DMS 273 treated with DMSO at 0.1 percent for 48 hours (cell line): ENCODE measurements around the gene NUP42.
"Not testable (repeated sequence)": the region's sequence is repeated elsewhere in the genome, so short reads cannot be mapped to it uniquely, and the experiment has no call there.

Source experiments
- DNase-seq: peaks from one replicate; lab custom pipeline; 2025; lab: John Stamatoyannopoulos, UW

Gene NUP42, protein sequence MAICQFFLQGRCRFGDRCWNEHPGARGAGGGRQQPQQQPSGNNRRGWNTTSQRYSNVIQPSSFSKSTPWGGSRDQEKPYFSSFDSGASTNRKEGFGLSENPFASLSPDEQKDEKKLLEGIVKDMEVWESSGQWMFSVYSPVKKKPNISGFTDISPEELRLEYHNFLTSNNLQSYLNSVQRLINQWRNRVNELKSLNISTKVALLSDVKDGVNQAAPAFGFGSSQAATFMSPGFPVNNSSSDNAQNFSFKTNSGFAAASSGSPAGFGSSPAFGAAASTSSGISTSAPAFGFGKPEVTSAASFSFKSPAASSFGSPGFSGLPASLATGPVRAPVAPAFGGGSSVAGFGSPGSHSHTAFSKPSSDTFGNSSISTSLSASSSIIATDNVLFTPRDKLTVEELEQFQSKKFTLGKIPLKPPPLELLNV

DNA sequence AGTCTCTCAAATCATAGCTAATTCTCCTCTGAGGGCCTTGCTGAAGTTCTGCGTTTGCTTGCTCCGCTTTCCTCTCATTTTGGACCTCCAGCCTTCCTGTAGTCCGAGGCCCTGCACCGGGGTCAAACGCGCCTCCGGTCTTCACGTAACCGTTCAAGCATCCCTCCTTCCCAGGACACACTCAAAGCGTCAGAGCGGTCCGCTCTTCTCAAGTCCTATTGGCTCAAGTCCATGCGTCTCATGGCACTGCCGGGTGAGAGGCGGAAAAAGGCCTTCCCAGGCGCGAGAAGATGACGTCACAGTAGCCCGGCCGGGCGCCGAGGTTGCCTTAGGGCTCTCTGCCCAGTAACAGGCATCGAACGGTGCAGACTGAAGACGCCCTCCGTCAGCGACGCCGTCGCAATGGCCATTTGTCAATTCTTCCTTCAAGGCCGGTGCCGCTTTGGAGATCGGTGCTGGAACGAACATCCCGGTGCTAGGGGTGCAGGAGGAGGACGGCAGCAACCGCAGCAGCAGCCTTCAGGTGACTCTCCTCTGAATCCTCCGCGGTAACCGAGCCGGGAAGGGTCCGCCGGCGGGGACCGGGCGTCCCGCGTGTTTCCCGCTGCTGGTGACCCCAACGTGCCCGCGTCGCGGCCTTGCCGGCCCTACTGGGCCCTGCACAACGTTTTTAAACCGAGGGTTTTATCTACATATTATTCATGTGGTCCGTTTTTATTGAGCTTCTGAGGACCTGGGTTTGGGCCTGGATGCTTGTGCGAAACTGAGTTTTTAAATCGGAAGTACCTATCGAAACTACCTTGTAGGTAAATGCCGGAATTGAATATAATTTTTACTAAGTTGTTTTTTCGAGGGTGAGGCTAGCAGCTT is at the start of gene NUP42:
NUP42 (plus strand) TSS at position 365 of the 870 bp plus-strand sequence; CDS start at position 403, 38 bp downstream.
- peak; percentile 99 for DNase-seq

DNA sequence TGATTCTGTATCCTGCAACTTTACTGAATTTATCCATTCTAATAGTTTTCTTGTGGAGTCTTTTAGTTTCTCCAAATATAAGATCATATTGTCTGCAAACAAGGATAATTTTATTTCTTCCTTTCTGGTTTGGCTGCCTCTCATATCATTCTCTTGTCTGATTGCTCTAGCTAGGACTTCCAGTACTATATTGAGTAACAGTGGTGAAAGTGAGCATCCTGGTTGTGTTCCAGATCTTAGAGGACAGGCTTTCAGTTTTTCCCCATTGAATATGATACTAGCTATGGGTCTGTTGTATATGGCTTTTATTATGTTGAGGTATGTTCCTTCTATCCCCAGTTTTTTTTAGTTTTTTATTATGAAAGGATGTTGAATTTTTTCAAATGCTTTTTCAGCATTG is 48.1 kb upstream of the NUP42 start:
- no peak for DNase-seq

DNA sequence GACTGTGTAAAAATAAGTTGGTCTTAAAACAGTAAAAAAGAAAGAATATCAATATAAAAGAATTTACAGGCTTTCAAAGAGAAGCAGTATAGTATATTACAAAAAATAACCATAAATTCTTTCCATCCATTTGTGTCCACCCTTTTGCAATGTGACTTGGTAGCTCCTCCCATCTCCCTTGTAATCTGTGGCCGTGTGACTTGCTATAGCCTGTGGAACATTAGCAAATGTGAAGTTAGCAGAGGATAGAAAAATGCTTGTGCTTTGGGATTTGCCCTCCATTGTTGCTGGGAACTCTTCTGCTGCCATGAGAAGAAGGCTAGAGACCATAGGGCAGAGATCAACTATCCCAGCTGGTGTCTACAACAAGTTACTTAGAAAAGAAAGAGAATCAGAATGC is 46.1 kb upstream of the NUP42 start:
- DNase-seq = no peak

DNA sequence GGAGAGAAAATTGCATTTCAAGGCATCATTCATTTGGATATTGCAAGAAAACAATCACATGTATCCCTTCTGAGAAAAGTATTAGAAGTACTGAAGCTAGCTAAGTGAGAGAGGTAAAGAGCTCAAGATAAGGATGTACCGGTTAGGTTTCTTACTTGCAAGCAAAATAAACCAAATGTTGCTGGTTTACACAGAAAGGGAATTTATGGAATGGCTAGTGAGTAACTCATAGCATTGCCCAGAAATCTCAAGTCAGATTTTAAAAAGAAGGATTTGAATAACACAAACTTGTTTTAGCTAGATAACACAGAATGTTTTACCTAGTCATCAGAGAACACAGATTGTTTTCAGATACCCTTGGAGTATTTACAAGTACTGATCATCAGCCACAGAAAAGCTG is 45.6 kb upstream of the NUP42 start:
- DNase-seq = no peak

DNA sequence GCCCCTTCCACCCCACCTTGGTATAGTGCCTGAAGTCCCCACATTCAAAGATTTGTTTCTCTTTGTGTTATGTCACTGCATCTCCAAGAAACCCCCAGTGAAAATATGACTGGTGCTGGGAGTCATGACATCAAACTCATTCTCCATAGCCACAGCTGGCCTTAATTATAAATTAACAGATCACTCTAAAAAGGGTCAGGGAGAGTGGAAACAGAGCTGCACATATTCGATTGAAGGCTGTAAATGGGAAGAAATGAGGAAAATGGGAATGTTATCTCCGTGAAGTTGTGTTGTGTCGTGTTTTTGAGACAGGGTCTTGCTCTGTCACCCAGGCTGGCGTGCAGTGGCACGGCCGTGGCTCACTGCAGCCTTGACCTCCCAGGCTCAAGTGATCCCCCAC is 24.2 kb upstream of the NUP42 start:
- no peak for DNase-seq

DNA sequence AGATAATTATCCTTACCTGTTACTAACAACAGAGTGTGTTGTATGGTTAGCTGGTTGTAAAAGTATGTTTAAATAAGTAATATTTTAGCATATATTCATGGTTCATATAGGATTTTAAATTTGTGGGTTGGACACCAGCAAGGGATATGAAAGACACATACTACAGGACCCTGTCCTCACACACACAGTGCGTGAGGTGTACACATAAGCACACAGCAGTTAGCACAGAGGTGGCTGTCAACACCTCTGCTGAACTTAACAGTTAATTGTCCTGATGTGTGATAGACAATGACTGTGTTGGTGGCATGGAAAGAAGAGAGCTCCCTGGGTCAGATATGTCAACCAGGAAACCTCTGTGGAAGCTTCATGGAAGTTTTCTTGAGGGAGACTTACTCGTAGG is 23.3 kb upstream of the NUP42 start:
- no peak for DNase-seq

DNA sequence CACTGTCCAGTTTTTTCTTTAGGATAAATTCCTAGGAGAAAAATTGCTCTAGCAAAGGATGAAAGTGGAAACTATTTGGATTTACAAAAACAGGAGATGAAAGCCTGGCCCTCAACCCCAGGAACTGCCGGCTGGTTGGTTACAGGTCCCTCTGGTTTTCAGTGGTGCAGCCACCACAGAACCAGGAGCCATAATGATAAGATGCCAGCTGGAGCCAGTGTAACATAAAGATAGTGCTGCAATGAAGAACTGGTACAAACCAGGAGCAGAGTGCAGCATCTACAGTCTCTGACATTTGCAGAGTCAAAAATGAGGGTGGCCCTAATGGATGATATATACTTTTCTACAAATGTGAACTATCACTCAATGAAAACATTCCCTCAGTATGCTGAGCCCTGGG is 20.4 kb upstream of the NUP42 start:
- no peak for DNase-seq

DNA sequence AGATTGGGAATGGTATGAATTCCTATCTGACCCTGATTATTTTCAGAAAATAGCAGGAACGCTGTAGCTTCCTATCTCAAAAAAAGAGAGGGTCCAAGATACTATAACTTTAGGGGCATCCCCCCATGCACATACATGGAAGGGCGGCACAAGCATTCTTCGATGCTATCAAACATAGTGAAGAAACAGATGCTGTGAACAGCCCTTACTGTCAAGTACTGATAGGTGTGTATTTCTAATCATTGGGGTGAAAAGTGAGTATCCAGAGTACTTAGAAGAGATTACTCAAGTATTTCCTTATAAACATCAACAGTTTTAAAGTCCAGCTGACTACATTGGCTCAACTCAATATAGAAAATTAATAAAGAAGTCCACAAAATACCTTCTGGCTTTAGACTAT is 17.0 kb upstream of the NUP42 start:
- no peak for DNase-seq

DNA sequence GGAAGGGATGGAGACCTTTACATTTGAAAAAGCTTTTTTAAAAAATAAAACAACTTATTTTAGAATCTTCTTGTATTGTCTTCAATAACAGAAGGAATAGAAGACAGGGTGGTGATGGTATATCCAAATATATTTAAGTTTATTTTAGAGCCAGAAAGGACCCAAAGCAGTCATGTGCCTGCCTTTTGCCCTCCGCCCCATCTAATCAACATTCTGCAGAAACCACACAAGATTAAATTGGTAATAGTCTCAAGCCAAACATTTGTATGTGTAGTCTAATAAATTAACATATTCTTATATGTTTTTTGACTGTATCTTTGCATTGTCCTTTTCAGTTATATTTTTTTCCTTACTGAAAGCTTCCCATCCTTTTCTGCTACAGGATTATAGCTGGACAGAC is 16.5 kb upstream of the NUP42 start:
- DNase-seq = no peak

DNA sequence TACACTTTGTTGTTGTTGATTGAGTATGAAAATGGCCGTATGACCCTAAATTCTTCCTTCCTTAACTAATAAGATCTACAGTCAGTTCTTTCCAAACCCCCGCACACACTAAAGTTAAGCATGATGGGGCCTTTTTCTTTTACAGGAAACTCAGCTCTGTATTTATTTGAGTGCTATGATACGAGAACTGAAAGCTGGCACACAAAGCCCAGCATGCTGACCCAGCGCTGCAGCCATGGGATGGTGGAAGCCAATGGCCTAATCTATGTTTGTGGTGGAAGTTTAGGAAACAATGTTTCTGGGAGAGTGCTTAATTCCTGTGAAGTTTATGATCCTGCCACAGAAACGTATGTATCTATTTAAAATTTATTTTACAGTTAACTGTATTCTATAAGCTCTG is 14.2 kb upstream of the NUP42 start:
- DNase-seq = no peak

DNA sequence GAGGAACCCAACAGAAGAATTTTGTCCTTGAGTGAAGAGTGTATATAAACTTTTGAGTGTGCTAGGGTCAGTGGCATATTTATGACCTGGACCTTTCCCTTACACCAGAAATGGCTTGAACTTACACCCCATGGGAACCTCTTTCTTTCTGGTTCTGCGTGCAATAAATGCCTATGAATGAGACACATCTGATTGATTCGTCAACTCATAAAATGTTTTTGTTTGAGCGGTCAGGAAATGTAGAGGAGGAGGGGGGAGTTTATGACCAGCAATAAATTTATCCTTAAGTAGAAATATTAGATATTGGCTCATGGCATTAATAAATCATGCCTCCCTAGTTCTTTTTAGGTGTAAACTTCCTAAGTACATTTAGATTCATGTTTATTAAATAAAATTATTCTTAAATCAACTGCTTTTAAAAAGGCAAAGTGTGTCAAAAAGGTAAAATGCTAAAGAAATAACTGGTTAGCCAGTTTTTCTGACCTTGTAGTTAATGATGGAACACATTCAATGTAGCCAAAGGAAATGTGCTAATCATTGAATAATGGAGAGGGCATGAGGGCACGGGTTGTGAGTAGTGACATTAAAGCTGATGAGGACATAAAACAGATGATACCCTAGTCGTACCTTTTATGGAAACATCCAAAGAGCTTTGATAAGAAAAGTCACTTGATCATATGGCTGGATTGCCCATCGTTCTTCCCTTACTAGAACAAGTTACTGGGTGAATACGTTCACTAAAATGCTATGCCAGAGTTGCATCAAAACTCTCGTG is 13.6 kb upstream of the NUP42 start:
- DNase-seq = no peak

DNA sequence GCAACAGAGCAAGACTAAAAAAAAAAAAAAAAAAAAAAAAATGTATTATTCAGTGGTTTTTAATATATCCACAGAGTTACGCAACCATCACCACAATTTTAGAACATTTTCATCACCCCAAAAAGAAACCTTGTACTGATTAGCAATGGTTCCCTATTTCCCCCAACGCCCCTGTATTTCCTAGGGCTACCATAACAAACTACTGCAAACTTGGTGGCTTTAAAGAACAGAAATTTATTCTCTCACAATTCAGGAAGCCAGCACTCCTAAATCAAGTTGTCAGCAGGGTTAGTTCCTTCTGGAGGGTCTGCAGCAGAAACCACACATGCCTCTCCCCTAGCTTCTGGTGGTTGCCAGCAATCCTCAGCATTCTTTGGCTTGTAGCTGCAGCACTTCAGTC is 5.9 kb upstream of the NUP42 start:
- DNase-seq = no peak

DNA sequence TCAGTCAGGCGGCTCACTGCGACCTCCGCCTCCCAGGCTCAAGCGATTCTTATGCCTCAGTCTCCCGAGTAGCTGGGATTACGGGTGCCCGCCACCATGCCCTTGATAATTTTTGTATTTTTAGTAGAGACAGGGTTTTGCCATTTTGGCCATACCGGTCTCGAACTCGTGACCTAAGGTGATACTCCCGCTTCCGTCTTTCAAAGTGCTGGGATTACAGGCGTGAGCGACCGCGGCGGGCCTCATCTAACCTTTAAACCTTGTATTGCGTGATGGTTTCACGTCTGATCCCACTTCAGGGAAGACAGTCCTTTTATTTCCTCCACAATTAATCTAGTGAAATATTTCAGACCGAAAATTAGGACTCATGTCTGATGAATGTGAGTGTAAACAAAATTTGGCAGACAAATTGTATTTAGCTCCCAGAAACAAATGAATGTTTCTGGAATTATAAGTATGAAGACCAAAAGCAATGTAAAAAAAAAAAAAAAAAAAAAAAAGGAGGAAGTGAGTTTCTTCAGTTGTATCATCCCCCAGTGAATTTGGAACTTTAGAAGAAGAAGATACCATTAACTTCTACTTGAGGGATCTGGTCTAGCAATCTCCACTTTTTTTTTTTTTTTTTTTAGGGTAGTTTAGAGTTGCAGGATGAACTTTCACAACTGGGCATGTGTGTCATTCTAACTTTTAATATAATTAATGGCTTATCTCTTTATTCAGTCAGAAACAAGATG is 1.6 kb downstream of the NUP42 start:
- no peak for DNase-seq

DNA sequence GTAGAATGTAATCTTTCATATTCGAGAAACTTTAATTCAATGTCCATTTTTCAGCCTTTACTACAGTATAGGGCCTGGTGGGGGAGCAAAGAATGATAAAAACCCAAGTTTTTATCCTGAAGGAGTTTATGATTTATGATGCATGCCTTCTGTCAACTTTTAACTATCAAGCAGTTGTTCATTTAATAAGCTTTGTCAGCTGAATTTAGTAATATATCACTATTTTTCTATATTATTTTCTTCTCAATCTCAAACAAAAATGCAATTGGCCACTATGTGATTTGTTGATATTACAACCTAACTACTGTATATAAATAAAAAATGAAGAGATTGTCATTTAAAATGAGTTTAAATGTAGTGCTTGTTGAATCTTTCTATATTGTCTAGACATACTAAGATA is 2.4 kb downstream of the NUP42 start:
- no peak for DNase-seq

DNA sequence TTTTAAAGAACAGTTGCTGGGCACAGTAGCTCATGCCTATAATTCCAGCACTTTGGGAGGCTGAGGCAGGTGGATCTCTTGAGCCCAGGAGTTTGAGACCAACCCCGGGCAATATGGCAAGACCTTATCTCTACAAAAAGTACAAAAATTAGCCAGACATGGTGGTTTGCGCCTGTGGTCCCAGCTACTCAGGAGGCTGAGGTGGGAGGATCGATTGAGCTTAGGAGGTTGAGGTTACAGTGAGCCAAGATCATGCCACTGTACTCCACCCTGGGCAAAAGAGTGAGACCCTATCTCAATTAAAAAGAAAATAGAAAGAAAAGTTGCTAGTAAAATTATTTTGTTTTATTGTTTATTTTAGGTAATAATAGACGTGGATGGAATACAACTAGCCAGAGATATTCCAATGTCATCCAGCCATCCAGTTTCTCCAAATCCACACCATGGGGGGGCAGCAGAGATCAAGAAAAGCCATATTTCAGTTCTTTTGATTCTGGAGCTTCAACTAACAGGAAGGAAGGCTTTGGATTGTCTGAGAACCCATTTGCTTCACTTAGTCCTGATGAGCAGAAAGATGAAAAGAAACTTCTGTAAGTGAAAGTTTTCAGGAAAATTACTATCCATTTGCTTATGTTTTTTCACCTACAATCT is 3.0 kb downstream of the NUP42 start:
- peak; percentile 6 for DNase-seq

DNA sequence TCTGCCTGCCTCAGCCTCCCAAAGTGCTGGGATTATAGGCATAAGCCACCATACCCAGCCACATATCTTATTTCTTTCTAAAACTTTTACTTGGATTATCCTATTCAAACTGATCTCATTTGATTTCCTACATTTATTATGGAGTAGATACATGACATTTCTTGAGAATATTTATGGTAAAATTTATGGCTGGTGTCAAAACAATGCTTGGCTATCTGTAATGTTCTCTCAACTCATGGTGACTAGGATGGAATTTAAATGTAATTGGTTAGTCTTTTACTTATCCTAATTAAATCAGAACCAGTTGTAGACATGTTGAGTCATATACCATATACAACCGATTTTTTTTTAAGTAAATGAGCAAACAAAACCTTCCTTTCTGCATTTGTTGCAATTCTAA is 4.1 kb downstream of the NUP42 start:
- no peak for DNase-seq

DNA sequence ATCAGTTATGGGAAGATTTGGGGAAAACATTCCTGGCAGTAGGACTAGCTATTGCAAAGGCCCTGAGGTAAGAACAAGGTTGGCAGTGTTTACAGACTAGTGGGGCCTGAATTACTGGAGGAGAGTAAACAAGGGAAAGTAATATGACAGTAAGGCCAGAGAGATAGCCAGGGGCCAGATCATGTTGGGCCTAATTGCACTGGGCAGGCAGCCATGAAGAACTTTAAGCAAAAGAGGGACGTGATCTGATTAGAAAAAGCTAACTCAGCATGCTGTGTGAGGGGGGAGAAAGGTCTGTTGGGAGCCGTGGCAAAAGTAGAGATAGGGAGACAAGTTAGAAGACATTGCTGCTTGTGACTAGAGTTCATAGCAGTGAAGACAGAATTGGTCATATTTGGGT is 9.2 kb downstream of the NUP42 start:
- DNase-seq = no peak

DNA sequence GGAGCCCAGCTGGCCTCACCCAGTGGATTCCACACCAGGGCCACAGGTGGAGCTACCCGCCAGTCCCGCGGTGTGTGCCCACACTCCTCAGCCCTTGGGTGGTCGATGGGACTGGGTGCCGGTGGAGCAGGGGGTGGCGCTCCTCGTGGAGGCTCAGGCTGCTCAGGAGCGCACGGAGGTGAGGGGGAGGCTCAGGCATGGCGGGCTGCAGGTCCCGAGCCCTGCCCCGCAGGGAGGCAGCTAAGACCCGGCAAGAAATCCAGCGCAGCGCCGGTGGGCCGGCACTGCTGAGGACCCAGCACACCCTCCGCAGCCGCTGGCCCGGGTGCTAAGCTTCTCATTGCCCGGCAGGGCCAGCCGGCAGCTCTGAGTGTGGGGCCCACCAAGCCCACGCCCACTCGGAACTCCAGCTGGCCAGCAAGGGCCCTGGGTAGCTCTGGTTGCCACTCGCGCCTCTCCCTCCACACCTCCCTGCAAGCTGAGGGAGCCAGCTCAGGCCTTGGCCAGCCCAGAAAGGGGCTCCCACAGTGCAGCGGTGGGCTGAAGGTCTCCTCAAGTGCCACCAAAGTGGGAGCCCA is 11.9 kb downstream of the NUP42 start:
- not testable (repeated sequence) for DNase-seq

DNA sequence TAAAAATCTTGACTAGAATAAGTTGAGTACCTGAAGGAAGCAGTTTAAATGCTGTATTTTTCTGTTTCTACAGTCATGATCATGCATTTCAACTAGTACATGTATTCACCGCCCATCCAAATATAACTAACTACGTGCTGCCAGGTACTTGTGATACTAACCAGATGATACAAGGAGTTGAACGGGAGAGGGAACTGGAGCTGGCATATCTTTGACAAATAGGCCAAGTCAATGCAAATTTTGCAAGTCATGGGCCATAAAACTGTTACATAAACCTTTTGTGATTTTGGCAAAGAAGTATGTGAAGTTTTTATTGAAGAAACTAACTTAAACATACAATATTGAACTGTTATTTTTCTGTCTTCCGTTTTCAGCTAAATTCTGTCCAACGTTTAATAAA is 14.5 kb downstream of the NUP42 start:
- DNase-seq = no peak

DNA sequence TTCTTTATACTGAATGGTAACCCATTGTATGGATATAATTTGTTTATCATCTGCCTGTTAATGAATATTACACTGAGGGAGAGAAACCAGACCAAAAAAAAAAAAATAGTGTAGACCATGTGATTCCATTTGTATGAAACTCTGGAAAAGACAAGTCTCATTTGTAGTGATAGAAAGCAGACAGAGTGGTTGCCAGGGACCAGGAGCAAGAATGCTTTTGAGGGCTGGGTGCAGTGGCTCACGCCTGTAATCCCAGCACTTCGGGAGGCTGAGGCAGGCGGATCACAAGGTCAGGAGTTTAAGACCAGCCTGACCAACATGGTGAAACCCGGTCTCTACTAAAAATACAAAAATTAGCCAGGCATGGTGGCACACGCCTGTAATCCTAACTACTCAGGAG is 15.9 kb downstream of the NUP42 start:
- DNase-seq = not testable (repeated sequence)

DNA sequence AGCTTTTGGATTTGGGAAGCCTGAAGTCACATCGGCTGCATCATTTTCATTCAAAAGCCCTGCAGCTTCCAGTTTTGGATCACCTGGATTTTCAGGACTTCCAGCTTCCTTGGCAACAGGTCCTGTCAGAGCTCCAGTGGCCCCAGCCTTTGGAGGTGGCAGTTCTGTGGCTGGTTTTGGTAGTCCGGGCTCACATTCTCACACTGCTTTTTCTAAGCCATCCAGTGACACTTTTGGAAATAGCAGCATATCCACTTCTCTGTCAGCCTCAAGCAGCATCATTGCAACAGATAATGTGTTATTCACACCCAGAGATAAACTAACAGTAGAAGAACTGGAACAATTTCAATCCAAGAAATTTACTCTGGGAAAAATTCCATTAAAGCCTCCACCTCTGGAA is 18.5 kb downstream of the NUP42 start:
- DNase-seq = no peak
